ENCODE measurements around the gene FAM184B.

DNA sequence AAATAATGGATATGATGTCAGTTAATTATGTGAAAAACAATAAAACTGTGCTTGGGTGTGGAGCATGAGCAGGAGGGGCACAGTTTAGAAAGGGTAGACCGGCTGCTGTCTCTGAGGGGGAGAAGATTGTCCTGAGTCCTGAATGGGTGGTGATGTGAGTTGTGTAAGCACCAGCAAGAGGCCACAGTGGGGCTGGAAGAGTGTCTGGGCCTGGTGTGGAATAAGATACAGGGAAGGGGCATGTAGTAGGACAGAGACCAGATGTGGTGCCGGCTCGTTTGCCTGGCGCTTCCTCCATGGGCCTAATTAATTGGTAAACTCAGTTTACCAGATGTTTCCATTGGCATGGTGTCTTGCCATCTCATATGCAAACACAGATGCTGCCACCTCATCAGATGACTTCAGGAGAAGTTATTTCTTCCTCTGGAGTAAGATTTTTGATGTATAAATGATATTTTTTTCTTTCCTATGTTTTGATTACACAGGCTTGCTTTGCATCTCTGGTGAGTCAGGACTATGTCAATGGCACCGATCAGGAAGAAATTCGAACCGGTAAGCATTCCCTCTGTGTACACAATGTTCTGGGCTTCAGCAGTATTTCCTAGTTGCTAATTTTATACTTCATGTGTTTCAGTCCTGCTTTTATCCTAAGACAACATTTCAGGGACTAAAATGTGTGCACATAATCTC, 161.9 kb downstream of the FAM184B start:
- TF ChIP-seq ZNF274 (IDR thresholded peaks at IDR 0.05; ENCODE audit: low read length) (no peak), ZNF274 (tag by site-specific recombination; IDR thresholded peaks at IDR 0.05; ENCODE audit: borderline replicate concordance) (no peak), ZNF654 (tag by site-specific recombination; IDR thresholded peaks at IDR 0.05; ENCODE audit: low read depth) (no peak), BCL11A (tag by site-specific recombination; IDR thresholded peaks at IDR 0.05; ENCODE audit: low read depth) (no peak), ZNF701 (tag by site-specific recombination; IDR thresholded peaks at IDR 0.05) (no peak), ZNF548 (tag by site-specific recombination; IDR thresholded peaks at IDR 0.05) (no peak), ZNF558 (tag by site-specific recombination; IDR thresholded peaks at IDR 0.05) (no peak)
- TF ChIP-seq, protein P1, sequence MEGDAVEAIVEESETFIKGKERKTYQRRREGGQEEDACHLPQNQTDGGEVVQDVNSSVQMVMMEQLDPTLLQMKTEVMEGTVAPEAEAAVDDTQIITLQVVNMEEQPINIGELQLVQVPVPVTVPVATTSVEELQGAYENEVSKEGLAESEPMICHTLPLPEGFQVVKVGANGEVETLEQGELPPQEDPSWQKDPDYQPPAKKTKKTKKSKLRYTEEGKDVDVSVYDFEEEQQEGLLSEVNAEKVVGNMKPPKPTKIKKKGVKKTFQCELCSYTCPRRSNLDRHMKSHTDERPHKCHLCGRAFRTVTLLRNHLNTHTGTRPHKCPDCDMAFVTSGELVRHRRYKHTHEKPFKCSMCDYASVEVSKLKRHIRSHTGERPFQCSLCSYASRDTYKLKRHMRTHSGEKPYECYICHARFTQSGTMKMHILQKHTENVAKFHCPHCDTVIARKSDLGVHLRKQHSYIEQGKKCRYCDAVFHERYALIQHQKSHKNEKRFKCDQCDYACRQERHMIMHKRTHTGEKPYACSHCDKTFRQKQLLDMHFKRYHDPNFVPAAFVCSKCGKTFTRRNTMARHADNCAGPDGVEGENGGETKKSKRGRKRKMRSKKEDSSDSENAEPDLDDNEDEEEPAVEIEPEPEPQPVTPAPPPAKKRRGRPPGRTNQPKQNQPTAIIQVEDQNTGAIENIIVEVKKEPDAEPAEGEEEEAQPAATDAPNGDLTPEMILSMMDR (tag by site-specific recombination; IDR thresholded peaks at IDR 0.05), result no peak
- TF ChIP-seq, protein P2, sequence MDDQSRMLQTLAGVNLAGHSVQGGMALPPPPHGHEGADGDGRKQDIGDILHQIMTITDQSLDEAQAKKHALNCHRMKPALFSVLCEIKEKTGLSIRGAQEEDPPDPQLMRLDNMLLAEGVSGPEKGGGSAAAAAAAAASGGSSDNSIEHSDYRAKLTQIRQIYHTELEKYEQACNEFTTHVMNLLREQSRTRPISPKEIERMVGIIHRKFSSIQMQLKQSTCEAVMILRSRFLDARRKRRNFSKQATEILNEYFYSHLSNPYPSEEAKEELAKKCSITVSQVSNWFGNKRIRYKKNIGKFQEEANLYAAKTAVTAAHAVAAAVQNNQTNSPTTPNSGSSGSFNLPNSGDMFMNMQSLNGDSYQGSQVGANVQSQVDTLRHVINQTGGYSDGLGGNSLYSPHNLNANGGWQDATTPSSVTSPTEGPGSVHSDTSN (CRISPR knock-in tag; IDR thresholded peaks at IDR 0.05), result no peak
- TF ChIP-seq, protein P3, sequence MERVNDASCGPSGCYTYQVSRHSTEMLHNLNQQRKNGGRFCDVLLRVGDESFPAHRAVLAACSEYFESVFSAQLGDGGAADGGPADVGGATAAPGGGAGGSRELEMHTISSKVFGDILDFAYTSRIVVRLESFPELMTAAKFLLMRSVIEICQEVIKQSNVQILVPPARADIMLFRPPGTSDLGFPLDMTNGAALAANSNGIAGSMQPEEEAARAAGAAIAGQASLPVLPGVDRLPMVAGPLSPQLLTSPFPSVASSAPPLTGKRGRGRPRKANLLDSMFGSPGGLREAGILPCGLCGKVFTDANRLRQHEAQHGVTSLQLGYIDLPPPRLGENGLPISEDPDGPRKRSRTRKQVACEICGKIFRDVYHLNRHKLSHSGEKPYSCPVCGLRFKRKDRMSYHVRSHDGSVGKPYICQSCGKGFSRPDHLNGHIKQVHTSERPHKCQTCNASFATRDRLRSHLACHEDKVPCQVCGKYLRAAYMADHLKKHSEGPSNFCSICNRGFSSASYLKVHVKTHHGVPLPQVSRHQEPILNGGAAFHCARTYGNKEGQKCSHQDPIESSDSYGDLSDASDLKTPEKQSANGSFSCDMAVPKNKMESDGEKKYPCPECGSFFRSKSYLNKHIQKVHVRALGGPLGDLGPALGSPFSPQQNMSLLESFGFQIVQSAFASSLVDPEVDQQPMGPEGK (tag by site-specific recombination; IDR thresholded peaks at IDR 0.05), result no peak
- TF ChIP-seq, protein P4, sequence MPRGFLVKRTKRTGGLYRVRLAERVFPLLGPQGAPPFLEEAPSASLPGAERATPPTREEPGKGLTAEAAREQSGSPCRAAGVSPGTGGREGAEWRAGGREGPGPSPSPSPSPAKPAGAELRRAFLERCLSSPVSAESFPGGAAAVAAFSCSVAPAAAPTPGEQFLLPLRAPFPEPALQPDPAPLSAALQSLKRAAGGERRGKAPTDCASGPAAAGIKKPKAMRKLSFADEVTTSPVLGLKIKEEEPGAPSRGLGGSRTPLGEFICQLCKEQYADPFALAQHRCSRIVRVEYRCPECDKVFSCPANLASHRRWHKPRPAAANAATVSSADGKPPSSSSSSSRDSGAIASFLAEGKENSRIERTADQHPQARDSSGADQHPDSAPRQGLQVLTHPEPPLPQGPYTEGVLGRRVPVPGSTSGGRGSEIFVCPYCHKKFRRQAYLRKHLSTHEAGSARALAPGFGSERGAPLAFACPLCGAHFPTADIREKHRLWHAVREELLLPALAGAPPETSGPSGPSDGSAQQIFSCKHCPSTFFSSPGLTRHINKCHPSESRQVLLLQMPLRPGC (tag by site-specific recombination; IDR thresholded peaks at IDR 0.05), result no peak
